Stimulated activated CD4-positive, alpha-beta T cell treated with anti-CD3 and anti-CD28 coated beads, Interleukin-1b, Interleukin-23, amount 100 ng/mL, for 24 hours (primary cell): ENCODE results near the gene APBB1IP.
"Not testable (repeated sequence)": the region's sequence is repeated elsewhere in the genome, so short reads cannot be mapped to it uniquely, and the experiment has no call there.

Experiments used
- DNase-seq, 4 experiments: peaks; one replicate each; pipeline ENCODE4 v3.0.0-alpha.2; 2020; ENCODE audit warnings: low read depth in 4 of 4, low spot score in 1 of 4

Gene APBB1IP

GRCh38 chr10:26440088-26440470 lies 1.9 kb downstream of the APBB1IP start:
- no peak for DNase-seq

- no peak for DNase-seq
Measured at GRCh38 chr10:26441491-26442214, 3.5 kb downstream of the APBB1IP start.

- DNase-seq, result no peak
Measured at GRCh38 chr10:26445411-26446031, 7.4 kb downstream of the APBB1IP start.

GRCh38 chr10:26446258-26446657 lies 8.1 kb downstream of the APBB1IP start:
- no peak for DNase-seq

GRCh38 chr10:26448292-26448691 lies 10.2 kb downstream of the APBB1IP start:
- no peak for DNase-seq

GRCh38 chr10:26448706-26449435 lies 10.7 kb downstream of the APBB1IP start:
- no peak for DNase-seq

GRCh38 chr10:26449726-26450125 lies 11.6 kb downstream of the APBB1IP start:
- no peak for DNase-seq

- DNase-seq, result no peak
Measured at GRCh38 chr10:26451903-26452302, 13.8 kb downstream of the APBB1IP start.

- DNase-seq, result no peak
Measured at GRCh38 chr10:26453850-26454249, 15.7 kb downstream of the APBB1IP start.

GRCh38 chr10:26454891-26455290 lies 16.8 kb downstream of the APBB1IP start:
- DNase-seq, result no peak

- no peak for DNase-seq
Measured at GRCh38 chr10:26455567-26456315, 17.6 kb downstream of the APBB1IP start.

GRCh38 chr10:26457088-26457487 lies 18.9 kb downstream of the APBB1IP start:
- no peak for DNase-seq

- DNase-seq, result no peak
Measured at GRCh38 chr10:26460736-26461135, 22.6 kb downstream of the APBB1IP start.

GRCh38 chr10:26463986-26464385 lies 25.8 kb downstream of the APBB1IP start:
- DNase-seq, result no peak

GRCh38 chr10:26464632-26465280 lies 26.6 kb downstream of the APBB1IP start:
- DNase-seq, result no peak

- DNase-seq, result not testable (repeated sequence)
Measured at GRCh38 chr10:26466531-26466930, 28.4 kb downstream of the APBB1IP start.

- DNase-seq, result no peak
Measured at GRCh38 chr10:26467639-26468038, 29.5 kb downstream of the APBB1IP start.

- no peak for DNase-seq
Measured at GRCh38 chr10:26468291-26468690, 30.1 kb downstream of the APBB1IP start.

GRCh38 chr10:26468700-26469099 lies 30.6 kb downstream of the APBB1IP start:
- DNase-seq, result no peak

GRCh38 chr10:26472492-26472778 lies 34.3 kb downstream of the APBB1IP start:
- no peak for DNase-seq

- no peak for DNase-seq
Measured at GRCh38 chr10:26474026-26474425, 35.9 kb downstream of the APBB1IP start.
